ENCODE measurements around the gene UNKL. TPM values are rescaled to one million over a fixed set of nuclear protein-coding genes. Genes with fewer than 3 reads are reported as not detected.

UNKL gene
- total and polyA plus RNA-seq, 4 donors: 13.2 to 32.5 (median 19.1) TPM

DNA sequence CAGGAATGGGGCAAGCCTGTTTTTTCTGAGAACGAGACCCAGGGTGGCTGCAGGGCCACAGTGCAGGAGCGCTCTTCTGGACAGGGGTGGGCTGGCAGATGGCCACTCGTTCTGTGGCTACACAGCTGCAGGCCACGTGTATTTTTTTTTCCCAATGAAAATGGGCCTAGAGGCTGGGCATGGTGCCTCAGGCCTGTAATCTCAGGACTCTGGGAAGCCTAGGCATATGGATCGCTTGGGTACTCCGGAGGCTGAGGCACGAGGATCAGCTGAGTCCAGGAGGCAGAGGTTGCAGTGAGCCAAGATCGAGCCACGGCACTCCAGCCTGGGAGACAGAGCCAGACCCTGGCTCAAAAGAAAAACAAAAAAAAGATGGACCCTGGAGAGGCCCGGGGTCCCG lies 6.8 kb downstream of the UNKL start:
- Histone ChIP-seq H3K27ac (ENCODE audit: low read depth, low read length) (peak overlapping the region; percentile 77), H3K4me3 (ENCODE audit: low read depth, low read length) (peak overlapping the region; percentile 75), H3K4me1 (ENCODE audit: control insufficient read depth, insufficient read depth, low read length) (peaks cover 18% of the 10 kb centered on the region), H3K36me3 (ENCODE audit: control insufficient read depth, insufficient read depth, low read length) (peaks cover 52% of the 10 kb centered on the region), H3K27me3 (ENCODE audit: control insufficient read depth, insufficient read depth, low read length) (no peaks in the 10 kb centered on the region), H3K9me3 (ENCODE audit: control insufficient read depth, insufficient read depth, low read length) (no peaks in the 10 kb centered on the region)
- WGBS (ENCODE audit: insufficient coverage): 17% methylated on average over 11 of the region's 11 CpGs
- no peak for DNase-seq (ENCODE audit: low read depth in 4 of 6, low spot score in 6 of 6)

DNA sequence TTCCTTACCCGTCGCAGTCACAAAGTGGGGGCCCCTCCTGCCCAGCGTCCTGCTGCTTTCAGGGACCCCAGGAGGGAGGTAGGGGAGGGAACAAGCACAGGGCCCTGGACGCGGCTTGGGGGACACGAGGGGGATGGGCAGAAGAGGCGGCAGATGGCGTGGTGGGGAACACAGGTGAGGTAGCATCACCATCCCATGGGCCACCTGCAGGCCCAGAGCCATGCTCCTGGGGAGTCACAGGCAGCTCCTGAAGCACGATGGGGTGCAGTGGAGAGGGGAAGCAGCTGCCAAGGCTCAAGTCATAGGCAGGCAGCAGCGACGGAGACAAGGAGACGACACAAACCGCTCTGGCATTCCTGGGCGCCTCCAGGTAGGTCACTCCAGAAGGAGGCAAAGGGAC lies 10.8 kb downstream of the UNKL start:
- Histone ChIP-seq H3K4me3 (ENCODE audit: low read depth, low read length) (no peak overlapping the region), H3K36me3 (ENCODE audit: control insufficient read depth, insufficient read depth, low read length) (peaks cover 72% of the 10 kb centered on the region), H3K27me3 (ENCODE audit: control insufficient read depth, insufficient read depth, low read length) (no peaks in the 10 kb centered on the region), H3K27ac (ENCODE audit: low read depth, low read length) (no peak overlapping the region), H3K4me1 (ENCODE audit: control insufficient read depth, insufficient read depth, low read length) (peaks cover 17% of the 10 kb centered on the region), H3K9me3 (ENCODE audit: control insufficient read depth, insufficient read depth, low read length) (no peaks in the 10 kb centered on the region)
- DNase-seq (ENCODE audit: low read depth in 4 of 6, low spot score in 6 of 6): no peak
- 95% methylated on average over 14 of the region's 14 CpGs for WGBS (ENCODE audit: insufficient coverage)

GRCh38 chr16:1403036-1403435 lies 11.5 kb downstream of the UNKL start:
- no peak overlapping the region for H3K4me3 ChIP-seq (ENCODE audit: low read depth, low read length)
- no peak overlapping the region for H3K27ac ChIP-seq (ENCODE audit: low read depth, low read length)
- 96% methylated on average over 22 of the region's 22 CpGs for WGBS (ENCODE audit: insufficient coverage)
- H3K9me3 ChIP-seq (ENCODE audit: control insufficient read depth, insufficient read depth, low read length): no peaks in the 10 kb centered on the region
- H3K4me1 ChIP-seq (ENCODE audit: control insufficient read depth, insufficient read depth, low read length): peaks cover 10% of the 10 kb centered on the region
- H3K27me3 ChIP-seq (ENCODE audit: control insufficient read depth, insufficient read depth, low read length): no peaks in the 10 kb centered on the region
- DNase-seq (ENCODE audit: low read depth in 4 of 6, low spot score in 6 of 6): no peak
- H3K36me3 ChIP-seq (ENCODE audit: control insufficient read depth, insufficient read depth, low read length): peaks cover 79% of the 10 kb centered on the region

DNA sequence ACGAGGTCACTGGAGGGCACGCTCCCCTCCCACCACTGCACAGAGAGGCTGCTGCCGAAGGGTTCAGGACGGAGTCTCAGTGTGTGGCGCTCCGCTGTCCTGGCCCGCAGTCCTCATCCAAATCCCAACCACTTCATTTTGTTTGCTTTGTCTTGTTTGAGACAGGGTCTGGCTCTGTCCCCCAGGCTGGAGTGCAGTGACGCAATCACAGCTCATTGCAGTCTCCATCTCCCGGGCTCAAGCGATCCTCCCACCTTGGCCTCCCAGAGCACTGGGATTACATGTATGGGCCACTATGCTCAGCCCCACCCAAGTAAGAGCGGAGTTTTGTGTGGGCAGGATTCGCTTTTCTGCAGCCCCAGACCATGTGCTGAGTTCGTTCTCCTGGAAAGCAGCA lies 12.7 kb downstream of the UNKL start:
- no peak overlapping the region for H3K4me3 ChIP-seq (ENCODE audit: low read depth, low read length)
- no peak overlapping the region for H3K27ac ChIP-seq (ENCODE audit: low read depth, low read length)
- no peaks in the 10 kb centered on the region for H3K9me3 ChIP-seq (ENCODE audit: control insufficient read depth, insufficient read depth, low read length)
- no peaks in the 10 kb centered on the region for H3K27me3 ChIP-seq (ENCODE audit: control insufficient read depth, insufficient read depth, low read length)
- H3K36me3 ChIP-seq (ENCODE audit: control insufficient read depth, insufficient read depth, low read length): peaks cover 82% of the 10 kb centered on the region
- WGBS (ENCODE audit: insufficient coverage): 95% methylated on average over 12 of the region's 13 CpGs
- no peak for DNase-seq (ENCODE audit: low read depth in 4 of 6, low spot score in 6 of 6)
- H3K4me1 ChIP-seq (ENCODE audit: control insufficient read depth, insufficient read depth, low read length): no peaks in the 10 kb centered on the region

DNA sequence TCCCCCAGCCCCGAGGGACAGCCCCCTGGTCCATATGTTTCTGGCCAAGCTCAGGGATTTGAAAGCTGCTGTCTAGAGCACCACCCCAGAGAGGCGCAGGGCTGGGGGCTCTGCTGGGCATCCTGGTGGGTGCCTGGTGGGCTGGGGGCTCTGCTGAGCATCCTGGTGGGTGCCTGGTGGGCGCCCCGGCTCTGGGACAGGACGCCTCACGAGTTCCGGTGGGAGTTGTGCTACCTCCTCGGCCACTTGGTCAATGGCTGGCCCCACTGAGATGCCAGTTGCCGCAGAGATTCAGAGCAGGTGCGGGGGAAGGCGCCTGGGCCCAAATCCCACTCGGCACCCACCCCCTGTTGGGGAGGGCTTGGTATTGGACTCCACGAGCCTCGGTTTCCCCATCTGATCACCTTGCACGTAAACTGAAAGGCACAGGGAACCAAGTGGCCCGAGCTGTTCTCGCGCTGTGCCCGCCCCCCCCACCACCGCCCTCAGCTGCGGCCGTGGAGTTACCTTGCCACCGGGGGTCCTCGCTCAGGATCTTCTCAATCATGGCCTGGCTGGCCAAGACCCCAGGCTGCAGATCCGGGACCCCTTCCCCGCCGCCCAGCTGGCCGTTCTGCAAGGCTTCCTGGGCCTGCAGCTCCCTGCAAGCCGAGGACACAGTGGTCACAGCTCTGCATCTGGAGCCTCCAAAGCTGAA lies 13.3 kb downstream of the UNKL start:
- DNase-seq (ENCODE audit: low read depth in 4 of 6, low spot score in 6 of 6): no peak
- Histone ChIP-seq H3K27ac (ENCODE audit: low read depth, low read length) (no peak overlapping the region), H3K9me3 (ENCODE audit: control insufficient read depth, insufficient read depth, low read length) (no peaks in the 10 kb centered on the region), H3K4me1 (ENCODE audit: control insufficient read depth, insufficient read depth, low read length) (no peaks in the 10 kb centered on the region), H3K27me3 (ENCODE audit: control insufficient read depth, insufficient read depth, low read length) (no peaks in the 10 kb centered on the region), H3K4me3 (ENCODE audit: low read depth, low read length) (no peak overlapping the region), H3K36me3 (ENCODE audit: control insufficient read depth, insufficient read depth, low read length) (peaks cover 86% of the 10 kb centered on the region)
- WGBS (ENCODE audit: insufficient coverage): 89% methylated on average over 29 of the region's 29 CpGs

DNA sequence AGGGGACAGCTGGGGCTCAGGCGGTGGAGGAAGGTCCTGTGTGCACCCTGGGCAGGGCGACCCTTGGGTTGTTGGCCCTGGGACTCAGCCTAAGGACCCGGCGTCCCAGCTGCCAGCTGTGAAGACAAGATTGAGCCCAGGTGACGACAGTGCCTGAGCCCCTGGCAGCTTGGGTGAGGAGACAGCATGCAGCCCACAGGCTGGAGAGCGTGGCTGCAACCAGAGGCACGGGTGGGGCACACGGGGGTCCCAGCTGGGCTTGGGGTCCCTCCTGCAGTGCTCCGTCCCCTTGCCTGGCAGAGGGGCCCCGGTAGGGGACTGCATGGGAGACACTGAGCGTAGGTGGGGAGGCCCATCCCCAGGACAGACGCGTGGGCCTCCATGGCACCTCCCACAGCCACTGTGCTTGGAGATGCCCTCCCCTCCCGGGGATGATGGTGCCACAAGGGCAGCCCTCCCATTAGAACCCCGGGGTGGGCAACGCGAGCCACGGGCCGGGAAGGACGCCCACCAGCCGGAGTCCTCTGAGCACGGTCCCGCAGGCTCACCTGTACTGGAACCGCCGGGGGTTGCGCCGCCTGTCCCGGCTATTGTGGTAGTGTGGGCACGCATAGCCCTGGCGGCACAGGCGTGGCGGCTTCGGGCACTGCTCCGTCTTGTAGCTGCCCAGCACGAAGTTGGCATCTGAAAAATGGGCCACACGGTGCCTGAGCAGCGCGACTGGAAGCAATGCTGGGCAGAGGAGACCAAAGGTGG lies 15.5 kb downstream of the UNKL start:
- H3K4me1 ChIP-seq (ENCODE audit: control insufficient read depth, insufficient read depth, low read length): no peaks in the 10 kb centered on the region
- DNase-seq (ENCODE audit: low read depth in 4 of 6, low spot score in 6 of 6): no peak
- no peak overlapping the region for H3K27ac ChIP-seq (ENCODE audit: low read depth, low read length)
- WGBS (ENCODE audit: insufficient coverage): 97% methylated on average over 35 of the region's 38 CpGs
- peaks cover 88% of the 10 kb centered on the region for H3K36me3 ChIP-seq (ENCODE audit: control insufficient read depth, insufficient read depth, low read length)
- H3K9me3 ChIP-seq (ENCODE audit: control insufficient read depth, insufficient read depth, low read length): no peaks in the 10 kb centered on the region
- no peaks in the 10 kb centered on the region for H3K27me3 ChIP-seq (ENCODE audit: control insufficient read depth, insufficient read depth, low read length)
- no peak overlapping the region for H3K4me3 ChIP-seq (ENCODE audit: low read depth, low read length)

DNA sequence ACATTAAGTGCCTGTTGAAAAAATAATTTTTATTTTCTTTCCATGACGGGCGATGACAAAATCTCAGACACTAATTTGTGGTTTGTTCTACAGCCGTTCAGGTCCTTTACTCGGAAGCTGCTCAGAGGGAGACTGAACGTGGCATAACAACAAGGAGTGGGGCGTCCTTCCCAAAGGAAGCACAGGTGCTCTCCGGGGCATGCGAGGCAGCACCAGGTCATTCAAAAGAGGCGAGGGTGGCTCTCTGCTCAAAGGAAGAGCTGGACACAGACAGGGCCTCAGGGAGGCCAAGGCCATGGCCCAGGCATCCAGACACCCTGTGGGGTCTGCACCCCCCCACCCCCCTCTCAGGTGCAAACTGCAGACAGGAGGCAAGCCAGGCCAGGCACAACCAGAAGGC lies 16.2 kb downstream of the UNKL start:
- no peaks in the 10 kb centered on the region for H3K9me3 ChIP-seq (ENCODE audit: control insufficient read depth, insufficient read depth, low read length)
- peaks cover 88% of the 10 kb centered on the region for H3K36me3 ChIP-seq (ENCODE audit: control insufficient read depth, insufficient read depth, low read length)
- WGBS (ENCODE audit: insufficient coverage): 98% methylated on average over 9 of the region's 9 CpGs
- no peaks in the 10 kb centered on the region for H3K27me3 ChIP-seq (ENCODE audit: control insufficient read depth, insufficient read depth, low read length)
- DNase-seq (ENCODE audit: low read depth in 4 of 6, low spot score in 6 of 6): no peak
- H3K4me1 ChIP-seq (ENCODE audit: control insufficient read depth, insufficient read depth, low read length): no peaks in the 10 kb centered on the region
- H3K4me3 ChIP-seq (ENCODE audit: low read depth, low read length): no peak overlapping the region
- no peak overlapping the region for H3K27ac ChIP-seq (ENCODE audit: low read depth, low read length)

DNA sequence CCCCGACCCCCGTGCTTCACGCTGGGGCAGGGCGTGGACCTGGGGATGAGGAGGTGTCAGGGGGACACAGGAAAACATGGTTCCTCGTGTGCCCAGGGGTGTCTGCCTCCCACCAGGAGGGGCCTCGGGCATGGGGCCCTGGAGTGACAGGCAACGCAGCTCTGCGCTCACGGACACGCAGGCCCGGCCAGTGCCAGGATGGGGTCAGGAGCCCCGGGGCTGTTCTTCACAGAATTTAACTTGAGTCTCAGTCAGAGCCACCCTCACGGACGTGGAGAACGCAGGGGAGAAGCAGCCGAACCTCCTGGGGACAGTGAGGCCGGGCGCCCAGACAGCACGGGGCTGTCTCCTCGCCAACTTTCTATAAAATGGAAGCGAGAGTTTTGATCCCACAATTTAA lies 16.7 kb downstream of the UNKL start:
- 94% methylated on average over 16 of the region's 21 CpGs for WGBS (ENCODE audit: insufficient coverage)
- Histone ChIP-seq H3K9me3 (ENCODE audit: control insufficient read depth, insufficient read depth, low read length) (no peaks in the 10 kb centered on the region), H3K27ac (ENCODE audit: low read depth, low read length) (no peak overlapping the region), H3K4me1 (ENCODE audit: control insufficient read depth, insufficient read depth, low read length) (no peaks in the 10 kb centered on the region), H3K27me3 (ENCODE audit: control insufficient read depth, insufficient read depth, low read length) (no peaks in the 10 kb centered on the region), H3K4me3 (ENCODE audit: low read depth, low read length) (no peak overlapping the region), H3K36me3 (ENCODE audit: control insufficient read depth, insufficient read depth, low read length) (peaks cover 88% of the 10 kb centered on the region)
- DNase-seq (ENCODE audit: low read depth in 4 of 6, low spot score in 6 of 6): no peak

DNA sequence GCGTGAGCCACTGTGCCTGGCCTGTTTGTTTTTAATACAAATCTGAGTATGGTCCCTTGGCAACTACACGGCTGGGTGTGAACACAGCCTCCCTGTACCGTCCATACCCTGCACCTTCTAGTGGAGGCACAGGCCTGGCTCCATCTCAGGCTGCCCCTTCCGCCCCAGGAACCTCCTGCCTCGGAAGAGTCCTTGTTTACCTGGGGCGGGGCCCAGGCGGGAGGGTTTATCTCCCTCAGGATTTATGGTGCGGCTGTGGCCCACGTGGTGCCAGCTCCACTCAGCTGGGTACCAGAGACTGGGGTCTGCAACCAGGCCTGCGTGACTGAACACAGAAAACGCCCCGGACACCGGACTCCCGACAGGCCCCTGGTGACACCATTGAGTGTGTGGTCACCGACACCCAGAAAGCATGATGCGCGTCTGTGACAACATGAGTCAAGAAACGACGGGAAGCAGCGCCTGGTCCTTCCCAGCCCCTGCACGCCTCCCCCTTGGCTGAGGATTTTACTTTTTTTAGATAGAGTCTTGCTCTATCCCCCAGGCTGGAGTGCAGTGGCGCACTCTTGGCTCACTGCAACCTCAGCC lies 19.0 kb downstream of the UNKL start:
- no peak overlapping the region for H3K27ac ChIP-seq (ENCODE audit: low read depth, low read length)
- 92% methylated on average over 21 of the region's 22 CpGs for WGBS (ENCODE audit: insufficient coverage)
- H3K36me3 ChIP-seq (ENCODE audit: control insufficient read depth, insufficient read depth, low read length): peaks cover 87% of the 10 kb centered on the region
- no peaks in the 10 kb centered on the region for H3K4me1 ChIP-seq (ENCODE audit: control insufficient read depth, insufficient read depth, low read length)
- no peak overlapping the region for H3K4me3 ChIP-seq (ENCODE audit: low read depth, low read length)
- no peaks in the 10 kb centered on the region for H3K27me3 ChIP-seq (ENCODE audit: control insufficient read depth, insufficient read depth, low read length)
- H3K9me3 ChIP-seq (ENCODE audit: control insufficient read depth, insufficient read depth, low read length): no peaks in the 10 kb centered on the region
- DNase-seq (ENCODE audit: low read depth in 4 of 6, low spot score in 6 of 6): no peak

All from spinal cord (tissue), 10 donors.